ENCODE measurements around the gene CDK18.

CDK18 gene

DNA sequence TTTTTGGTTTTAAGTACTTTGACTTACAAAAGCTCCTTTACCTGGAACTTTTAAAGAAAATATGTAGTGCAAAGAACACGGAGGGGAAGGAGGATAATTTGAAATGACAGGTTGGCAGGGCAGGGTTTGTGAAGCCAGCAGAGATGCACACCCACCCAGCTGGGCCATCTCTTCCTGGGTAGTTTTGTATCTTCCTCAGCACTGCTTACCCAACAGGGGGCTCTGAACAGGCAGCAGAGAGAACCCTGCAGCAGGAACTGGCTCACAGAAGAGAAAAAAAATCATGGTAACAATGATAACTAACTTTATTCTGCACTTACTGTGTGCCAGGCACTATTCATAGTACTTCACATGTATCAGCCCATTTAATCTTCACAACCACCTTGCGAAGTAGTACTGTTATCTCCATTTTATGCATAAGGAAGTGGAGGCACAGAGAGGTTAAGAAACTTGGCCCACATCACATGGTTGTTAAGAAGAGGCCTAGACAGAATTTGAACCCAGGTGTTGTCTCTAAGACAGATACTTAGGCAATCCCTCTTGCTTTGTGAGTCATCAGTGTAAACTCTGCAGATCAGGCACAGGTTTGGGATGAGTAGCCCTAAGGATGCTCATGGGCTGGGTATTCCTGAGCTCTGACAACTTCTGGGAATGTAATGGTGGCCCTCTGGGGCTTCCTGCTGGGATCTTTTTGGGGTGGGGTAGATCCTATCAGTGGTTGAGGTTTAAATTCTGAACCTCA is 66.5 kb downstream of the CDK18 start:
- TF ChIP-seq FOXK2 (IDR thresholded peaks at IDR 0.05) (no peak), CTBP1 (IDR thresholded peaks at IDR 0.05; ENCODE audit: borderline replicate concordance) (no peak), ZNF384 (IDR thresholded peaks at IDR 0.05) (no peak), L3MBTL2 (conservative IDR thresholded peaks at IDR 0.05) (no peak), LEF1 (IDR thresholded peaks at IDR 0.05; ENCODE audit: borderline replicate concordance) (no peak), FOXM1 (IDR thresholded peaks at IDR 0.05; ENCODE audit: borderline replicate concordance) (no peak), TARDBP (IDR thresholded peaks at IDR 0.05) (no peak), HDGF (IDR thresholded peaks at IDR 0.05; ENCODE audit: borderline replicate concordance) (no peak), SUZ12 (IDR thresholded peaks at IDR 0.05) (no peak), SP1 (IDR thresholded peaks at IDR 0.05) (no peak), PKNOX1 (IDR thresholded peaks at IDR 0.05) (no peak), NFRKB (IDR thresholded peaks at IDR 0.05) (no peak), BHLHE40 (IDR thresholded peaks at IDR 0.05; ENCODE audit: borderline replicate concordance) (no peak), FOXA1 (IDR thresholded peaks at IDR 0.05) (no peak), ELF4 (IDR thresholded peaks at IDR 0.05) (no peak), ARNT (IDR thresholded peaks at IDR 0.05) (no peak)
- CTCF ChIA-PET = interaction anchor here (1.0 kb wide), 1 partner anchor 88 kb away, joined by 3 read pairs; no protein-coding TSS in a partner anchor
- DNase-seq (ENCODE audit: extremely low spot score) = no peak
- POLR2A ChIA-PET = no interaction called here

GRCh38 chr1:205571747-205572146 is 67.3 kb downstream of the CDK18 start:
- ChIA-PET POLR2A (no interaction called here), CTCF (interaction anchor here (1.0 kb wide), 1 partner anchor 47 kb away, joined by 4 read pairs; no protein-coding TSS in a partner anchor)
- no peak for TF ChIP-seq CTBP1 (IDR thresholded peaks at IDR 0.05; ENCODE audit: borderline replicate concordance)
- TF ChIP-seq FOXA1 (IDR thresholded peaks at IDR 0.05) = no peak
- no peak for TF ChIP-seq L3MBTL2 (conservative IDR thresholded peaks at IDR 0.05)
- TF ChIP-seq BHLHE40 (IDR thresholded peaks at IDR 0.05; ENCODE audit: borderline replicate concordance) = no peak
- no peak for TF ChIP-seq SP1 (IDR thresholded peaks at IDR 0.05)
- no peak for TF ChIP-seq ZNF384 (IDR thresholded peaks at IDR 0.05)
- no peak for DNase-seq (ENCODE audit: extremely low spot score)

GRCh38 chr1:205572421-205572820 is 68.0 kb downstream of the CDK18 start:
- CTCF ChIA-PET = interaction anchor here (1.0 kb wide), 1 partner anchor 48 kb away, joined by 4 read pairs; no protein-coding TSS in a partner anchor
- POLR2A ChIA-PET = no interaction called here
- no peak for DNase-seq (ENCODE audit: extremely low spot score)
- TF ChIP-seq SP1 (IDR thresholded peaks at IDR 0.05) (no peak), FOXA1 (IDR thresholded peaks at IDR 0.05) (no peak), ZNF384 (IDR thresholded peaks at IDR 0.05) (no peak), PKNOX1 (IDR thresholded peaks at IDR 0.05) (no peak), LEF1 (IDR thresholded peaks at IDR 0.05; ENCODE audit: borderline replicate concordance) (no peak), BHLHE40 (IDR thresholded peaks at IDR 0.05; ENCODE audit: borderline replicate concordance) (no peak), ELF4 (IDR thresholded peaks at IDR 0.05) (no peak), NFRKB (IDR thresholded peaks at IDR 0.05) (no peak), TARDBP (IDR thresholded peaks at IDR 0.05) (no peak), SUZ12 (IDR thresholded peaks at IDR 0.05) (no peak), CTBP1 (IDR thresholded peaks at IDR 0.05; ENCODE audit: borderline replicate concordance) (no peak), ARNT (IDR thresholded peaks at IDR 0.05) (no peak), FOXK2 (IDR thresholded peaks at IDR 0.05) (no peak), HDGF (IDR thresholded peaks at IDR 0.05; ENCODE audit: borderline replicate concordance) (no peak)

- CTCF ChIA-PET = no interaction called here
- TF ChIP-seq SUZ12 (IDR thresholded peaks at IDR 0.05) = no peak
- no peak for TF ChIP-seq HDGF (IDR thresholded peaks at IDR 0.05; ENCODE audit: borderline replicate concordance)
- no peak for TF ChIP-seq FOXK2 (IDR thresholded peaks at IDR 0.05)
- TF ChIP-seq L3MBTL2 (conservative IDR thresholded peaks at IDR 0.05) = no peak
- no peak for TF ChIP-seq SP1 (IDR thresholded peaks at IDR 0.05)
- TF ChIP-seq BHLHE40 (IDR thresholded peaks at IDR 0.05; ENCODE audit: borderline replicate concordance) = no peak
- no peak for TF ChIP-seq TARDBP (IDR thresholded peaks at IDR 0.05)
- no peak for TF ChIP-seq CTBP1 (IDR thresholded peaks at IDR 0.05; ENCODE audit: borderline replicate concordance)
- TF ChIP-seq FOXA1 (IDR thresholded peaks at IDR 0.05) = no peak
- POLR2A ChIA-PET = no interaction called here
- no peak for DNase-seq (ENCODE audit: extremely low spot score)
These were observed 70.9 kb downstream of the CDK18 start for GRCh38 chr1:205575294-205575885.

- POLR2A ChIA-PET = no interaction called here
- TF ChIP-seq TARDBP (IDR thresholded peaks at IDR 0.05) (no peak), ARNT (IDR thresholded peaks at IDR 0.05) (no peak), BHLHE40 (IDR thresholded peaks at IDR 0.05; ENCODE audit: borderline replicate concordance) (no peak), SP1 (IDR thresholded peaks at IDR 0.05) (no peak), ELF4 (IDR thresholded peaks at IDR 0.05) (no peak), ZNF384 (IDR thresholded peaks at IDR 0.05) (no peak), FOXK2 (IDR thresholded peaks at IDR 0.05) (no peak)
- CTCF ChIA-PET = no interaction called here
- DNase-seq (ENCODE audit: extremely low spot score) = no peak
These were observed 71.5 kb downstream of the CDK18 start for GRCh38 chr1:205576011-205576410.

DNA sequence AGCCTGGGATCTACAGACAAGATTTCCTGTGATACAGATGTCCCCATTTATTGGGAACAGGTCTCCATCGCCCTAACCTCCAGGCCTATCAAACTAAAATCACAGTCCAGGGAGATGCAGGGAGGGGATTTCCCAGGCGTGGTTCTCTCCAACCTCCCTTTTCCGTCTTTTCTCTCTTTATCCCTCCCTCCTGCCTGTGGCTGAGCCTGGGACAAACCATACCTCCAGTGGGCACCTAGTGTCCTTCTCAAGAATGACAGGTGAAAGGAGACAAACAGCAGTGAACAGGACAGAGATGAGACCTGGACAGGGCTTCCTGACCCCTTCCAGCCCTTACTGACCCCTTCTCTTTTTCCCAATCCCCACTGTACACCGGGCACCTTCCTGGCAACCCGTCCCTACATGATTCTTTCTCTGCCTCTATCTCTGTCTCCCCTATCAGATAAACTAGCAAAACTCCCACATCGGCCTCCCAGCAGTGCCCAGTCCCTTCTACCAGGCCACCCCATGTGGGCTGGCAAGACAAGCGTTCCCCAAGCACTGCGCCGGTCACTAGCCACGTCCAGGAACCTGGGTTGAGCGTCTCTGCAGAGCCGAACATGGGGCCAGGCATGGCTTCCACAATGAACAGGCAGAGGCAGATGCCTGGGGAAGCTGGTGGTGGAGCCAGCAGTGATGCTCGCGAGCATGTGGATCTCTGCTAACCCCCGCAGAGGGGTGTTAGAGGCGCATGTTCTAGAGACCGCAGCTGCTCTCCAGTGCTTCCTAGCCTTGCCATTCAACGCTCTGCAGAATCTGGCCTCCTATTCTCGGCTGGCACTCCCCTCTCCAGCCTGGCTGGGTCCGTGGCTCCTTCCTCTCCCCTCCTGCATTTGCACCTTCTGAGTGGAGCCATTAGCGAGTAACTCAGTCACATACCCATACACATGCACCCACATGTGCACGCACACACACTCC is 72.6 kb downstream of the CDK18 start:
- POLR2A ChIA-PET = no interaction called here
- TF ChIP-seq CTBP1 (IDR thresholded peaks at IDR 0.05; ENCODE audit: borderline replicate concordance) (no peak), FOXA1 (IDR thresholded peaks at IDR 0.05) (no peak), TARDBP (IDR thresholded peaks at IDR 0.05) (no peak), SP1 (IDR thresholded peaks at IDR 0.05) (no peak), FOXM1 (IDR thresholded peaks at IDR 0.05; ENCODE audit: borderline replicate concordance) (no peak), SUZ12 (IDR thresholded peaks at IDR 0.05) (no peak), PKNOX1 (IDR thresholded peaks at IDR 0.05) (no peak), LEF1 (IDR thresholded peaks at IDR 0.05; ENCODE audit: borderline replicate concordance) (no peak), ARNT (IDR thresholded peaks at IDR 0.05) (no peak), FOXK2 (IDR thresholded peaks at IDR 0.05) (no peak), HDGF (IDR thresholded peaks at IDR 0.05; ENCODE audit: borderline replicate concordance) (no peak)
- DNase-seq (ENCODE audit: extremely low spot score) = no peak
- CTCF ChIA-PET = no interaction called here
